ENCODE measurements around the gene PREX1.

DNA sequence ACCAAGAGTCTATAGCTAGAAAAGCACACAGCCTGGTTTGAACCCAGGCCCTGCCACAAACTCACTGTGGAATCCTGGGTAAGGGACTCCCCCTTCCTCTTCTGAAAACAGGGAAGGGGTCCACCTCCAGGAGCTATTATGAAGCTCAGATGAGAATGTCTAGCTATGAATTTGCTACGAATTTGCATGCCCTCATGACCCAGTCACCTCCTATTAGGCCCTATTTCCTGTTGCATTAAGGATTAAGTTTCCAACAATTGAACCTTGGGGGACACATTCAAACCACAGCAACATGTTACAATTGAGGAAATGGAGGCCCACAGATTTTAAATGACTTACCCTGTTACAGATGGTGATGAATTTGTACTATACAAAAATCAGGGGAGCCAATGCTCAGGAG, 46.2 kb downstream of the PREX1 start:
- TF ChIP-seq, protein P1, sequence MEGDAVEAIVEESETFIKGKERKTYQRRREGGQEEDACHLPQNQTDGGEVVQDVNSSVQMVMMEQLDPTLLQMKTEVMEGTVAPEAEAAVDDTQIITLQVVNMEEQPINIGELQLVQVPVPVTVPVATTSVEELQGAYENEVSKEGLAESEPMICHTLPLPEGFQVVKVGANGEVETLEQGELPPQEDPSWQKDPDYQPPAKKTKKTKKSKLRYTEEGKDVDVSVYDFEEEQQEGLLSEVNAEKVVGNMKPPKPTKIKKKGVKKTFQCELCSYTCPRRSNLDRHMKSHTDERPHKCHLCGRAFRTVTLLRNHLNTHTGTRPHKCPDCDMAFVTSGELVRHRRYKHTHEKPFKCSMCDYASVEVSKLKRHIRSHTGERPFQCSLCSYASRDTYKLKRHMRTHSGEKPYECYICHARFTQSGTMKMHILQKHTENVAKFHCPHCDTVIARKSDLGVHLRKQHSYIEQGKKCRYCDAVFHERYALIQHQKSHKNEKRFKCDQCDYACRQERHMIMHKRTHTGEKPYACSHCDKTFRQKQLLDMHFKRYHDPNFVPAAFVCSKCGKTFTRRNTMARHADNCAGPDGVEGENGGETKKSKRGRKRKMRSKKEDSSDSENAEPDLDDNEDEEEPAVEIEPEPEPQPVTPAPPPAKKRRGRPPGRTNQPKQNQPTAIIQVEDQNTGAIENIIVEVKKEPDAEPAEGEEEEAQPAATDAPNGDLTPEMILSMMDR (IDR thresholded peaks at IDR 0.05), result no peak
- no peak for TF ChIP-seq POLR2A (IDR thresholded peaks at IDR 0.05)

Data from prostate gland (tissue), 2 donors.